ENCODE measurements around the gene MAFG. TPM values are rescaled to one million over a fixed set of nuclear protein-coding genes. Genes with fewer than 3 reads are reported as not detected.

The MAFG gene
- total RNA-seq, 2 experiments from 2014 or later = 22.7 to 33.6 TPM

DNA sequence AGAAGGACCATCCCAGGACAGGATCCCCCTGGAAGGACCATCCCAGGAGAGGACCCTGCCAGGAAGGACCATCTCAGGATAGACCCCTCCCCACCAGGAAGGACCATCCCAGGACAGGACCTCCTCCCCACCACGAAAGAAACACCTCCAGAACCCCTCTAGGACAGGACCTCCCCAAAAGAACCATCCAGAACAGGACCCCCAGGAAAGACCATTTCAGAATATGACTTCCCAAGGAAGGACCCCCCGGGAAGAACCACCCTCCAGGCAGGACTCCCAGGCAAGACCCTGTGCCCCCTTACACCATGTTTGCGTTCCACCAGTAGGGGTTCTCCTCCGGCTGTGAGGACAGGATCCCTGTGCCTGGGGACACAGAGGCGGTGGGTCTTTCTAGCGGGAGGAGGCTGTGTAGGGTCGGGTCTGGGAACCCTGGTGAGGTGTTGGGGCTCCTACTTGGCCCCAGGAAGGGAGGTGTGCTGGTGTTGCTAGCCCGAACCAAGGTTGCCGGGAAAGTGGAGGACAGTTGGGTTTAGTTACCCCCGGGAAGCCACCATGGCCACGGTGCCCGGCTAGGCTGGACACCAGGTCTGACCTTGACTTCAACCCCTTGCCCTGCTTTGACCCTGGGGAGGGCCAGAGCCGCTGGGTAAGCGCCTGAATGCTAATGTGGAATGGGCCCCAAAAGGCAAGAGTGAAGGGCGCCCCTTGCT is 31.3 kb upstream of the MAFG start:
- Histone ChIP-seq H3K4me1 (ENCODE audit: insufficient read depth, low read length, poor library complexity, severe bottlenecking) (peaks cover 11% of the 10 kb centered on the region), H3K27ac (ENCODE audit: low read depth, low read length, poor library complexity, severe bottlenecking) (no peak overlapping the region), H3K36me3 (ENCODE audit: insufficient read depth, low read length) (no peaks in the 10 kb centered on the region), H3K9me2 (ENCODE audit: insufficient read depth, low read length) (no peaks in the 10 kb centered on the region), H3K4me3 (ENCODE audit: low read depth, low read length, poor library complexity, severe bottlenecking) (peak overlapping the region; percentile 58), H3K79me2 (ENCODE audit: insufficient read depth, low read depth, low read length) (no peaks in the 10 kb centered on the region), H2AFZ (ENCODE audit: low read length) (peak overlapping the region; percentile 71; the same call in 1 of the 2 replicates), H3K9me3 (ENCODE audit: low read length) (no peaks in the 10 kb centered on the region), H3K4me2 (ENCODE audit: low read length) (peak overlapping the region; percentile 61), H4K20me1 (ENCODE audit: insufficient read depth, low read length) (no peaks in the 10 kb centered on the region)
- intact Hi-C loops (cut with micrococcal nuclease; ENCODE audit: unreplicated experiment) = loop anchor here (1.0 kb wide), 2 partner anchors 63 to 196 kb away; no protein-coding TSS in a partner anchor
- POLR2A ChIA-PET = interaction anchor here (0.6 kb wide), 1 partner anchor 7 kb away, joined by 3 read pairs; no protein-coding TSS in a partner anchor
- no peak for DNase-seq (ENCODE audit: low spot score)
- CTCF ChIA-PET (ENCODE audit: unreplicated experiment) = interaction anchor here (0.6 to 1.1 kb wide), 3 partner anchors 29 to 79 kb away, joined by 3 to 9 read pairs (median 5); partner anchors contain the start of gene DCXR
- BruUV-seq (replicated peaks) = no TSS peak
- no peak for TF ChIP-seq EZH2phosphoT487 (IDR thresholded peaks at IDR 0.05; ENCODE audit: borderline replicate concordance, low read depth, low read length)
- TF ChIP-seq, protein P1, sequence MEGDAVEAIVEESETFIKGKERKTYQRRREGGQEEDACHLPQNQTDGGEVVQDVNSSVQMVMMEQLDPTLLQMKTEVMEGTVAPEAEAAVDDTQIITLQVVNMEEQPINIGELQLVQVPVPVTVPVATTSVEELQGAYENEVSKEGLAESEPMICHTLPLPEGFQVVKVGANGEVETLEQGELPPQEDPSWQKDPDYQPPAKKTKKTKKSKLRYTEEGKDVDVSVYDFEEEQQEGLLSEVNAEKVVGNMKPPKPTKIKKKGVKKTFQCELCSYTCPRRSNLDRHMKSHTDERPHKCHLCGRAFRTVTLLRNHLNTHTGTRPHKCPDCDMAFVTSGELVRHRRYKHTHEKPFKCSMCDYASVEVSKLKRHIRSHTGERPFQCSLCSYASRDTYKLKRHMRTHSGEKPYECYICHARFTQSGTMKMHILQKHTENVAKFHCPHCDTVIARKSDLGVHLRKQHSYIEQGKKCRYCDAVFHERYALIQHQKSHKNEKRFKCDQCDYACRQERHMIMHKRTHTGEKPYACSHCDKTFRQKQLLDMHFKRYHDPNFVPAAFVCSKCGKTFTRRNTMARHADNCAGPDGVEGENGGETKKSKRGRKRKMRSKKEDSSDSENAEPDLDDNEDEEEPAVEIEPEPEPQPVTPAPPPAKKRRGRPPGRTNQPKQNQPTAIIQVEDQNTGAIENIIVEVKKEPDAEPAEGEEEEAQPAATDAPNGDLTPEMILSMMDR (conservative IDR thresholded peaks at IDR 0.05; ENCODE audit: low read length) = no peak

DNA sequence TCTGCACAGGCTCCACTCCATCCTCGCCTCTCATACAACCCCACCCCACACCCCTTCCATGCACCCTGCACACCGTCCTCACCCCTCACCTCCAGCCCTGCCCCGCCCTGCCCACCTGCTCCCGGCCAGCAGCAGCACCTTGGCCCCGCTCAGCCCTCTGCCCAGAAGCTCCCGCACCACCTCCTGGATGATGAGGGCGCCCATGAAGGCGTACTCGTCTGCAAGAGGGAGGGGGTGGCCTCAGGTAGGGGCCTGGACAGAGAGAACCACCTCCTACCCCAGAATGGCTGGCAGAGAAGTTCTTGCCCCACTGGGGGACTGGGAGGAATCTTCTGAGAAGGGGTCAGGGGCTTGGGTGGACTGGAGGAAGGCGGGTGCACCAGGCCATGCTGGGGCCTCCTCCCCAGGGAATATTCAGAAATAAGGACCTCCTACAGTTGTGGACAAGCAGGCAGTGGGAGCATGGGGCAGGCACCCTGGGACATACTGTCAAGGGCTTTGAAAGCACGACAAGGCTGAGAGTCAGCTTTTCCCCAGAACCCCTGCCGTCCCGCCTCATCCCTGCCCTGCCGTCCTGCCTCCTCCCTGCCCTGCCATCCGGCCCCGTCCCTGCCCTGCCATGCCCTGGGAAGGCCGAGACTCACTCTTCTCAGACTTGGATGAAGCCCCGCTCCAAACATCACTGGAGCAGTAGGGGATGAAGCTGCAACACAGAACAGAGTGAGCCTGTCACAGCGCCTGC is 30.3 kb upstream of the MAFG start:
- POLR2A ChIA-PET = no interaction called here

More for the DNA sequence above, 30.3 kb upstream of the MAFG start:
- no peak for DNase-seq (ENCODE audit: low spot score)
- H3K79me2 ChIP-seq (ENCODE audit: insufficient read depth, low read depth, low read length) = no peaks in the 10 kb centered on the region
- CTCF ChIA-PET (ENCODE audit: unreplicated experiment) = no interaction called here
- H3K27ac ChIP-seq (ENCODE audit: low read depth, low read length, poor library complexity, severe bottlenecking) = no peak overlapping the region
- TF ChIP-seq EZH2phosphoT487 (IDR thresholded peaks at IDR 0.05; ENCODE audit: borderline replicate concordance, low read depth, low read length) = no peak
- TF ChIP-seq, protein P1 (conservative IDR thresholded peaks at IDR 0.05; ENCODE audit: low read length) = no peak
- H3K9me2 ChIP-seq (ENCODE audit: insufficient read depth, low read length) = no peaks in the 10 kb centered on the region
- no peak overlapping the region for H3K4me2 ChIP-seq (ENCODE audit: low read length)
- H3K36me3 ChIP-seq (ENCODE audit: insufficient read depth, low read length) = no peaks in the 10 kb centered on the region
- H2AFZ ChIP-seq (ENCODE audit: low read length) = no peak overlapping the region
- peaks cover 11% of the 10 kb centered on the region for H3K4me1 ChIP-seq (ENCODE audit: insufficient read depth, low read length, poor library complexity, severe bottlenecking)
- H3K4me3 ChIP-seq (ENCODE audit: low read depth, low read length, poor library complexity, severe bottlenecking) = no peak overlapping the region
- intact Hi-C loops (cut with micrococcal nuclease; ENCODE audit: unreplicated experiment) = no loop called here
- H4K20me1 ChIP-seq (ENCODE audit: insufficient read depth, low read length) = no peaks in the 10 kb centered on the region
- no peaks in the 10 kb centered on the region for H3K9me3 ChIP-seq (ENCODE audit: low read length)
- BruUV-seq (replicated peaks) = no TSS peak

Data from OCI-LY7 (cell line).